ENCODE measurements around the gene KCNAB1. TPM values are rescaled to one million over a fixed set of nuclear protein-coding genes. Genes with fewer than 3 reads are reported as not detected.

The KCNAB1 gene
- not detected in 5 replicates for total RNA-seq (2022; extraction: Qiagen RNA extraction; ENCODE audit: low read depth)

GRCh38 chr3:156120528-156121251 lies at the start of gene KCNAB1:
Gene KCNAB1, plus strand, starts transcription at chr3:156120578.

GRCh38 chr3:156554842-156555687 lies 434.7 kb downstream of the KCNAB1 start, which contains the start of gene SSR3:
Gene SSR3, minus strand, starts transcription at chr3:156555117. Its CDS starts 28 bp downstream, at chr3:156555089.

Other genes starting within 250 kb of the KCNAB1 start
- gene GMPS, start 249.9 kb upstream of the KCNAB1 start, total RNA-seq (2022; extraction: Qiagen RNA extraction; ENCODE audit: low read depth): 82.4 to 99.0 TPM (median 92.6 TPM) in 5 replicates